ENCODE data around the gene B3GALT4. TPM values are rescaled to one million over a fixed set of nuclear protein-coding genes. Genes with fewer than 3 reads are reported as not detected.
A peak's percentile ranks its signal among the peaks of the same experiment; 100 is the strongest.

Gene B3GALT4
- total RNA-seq, 1 experiment from 2014 or later = 1.9 TPM

GRCh38 chr6:33312361-33313104 is 35.6 kb downstream of the B3GALT4 start (continued):
- TF ChIP-seq, protein P1, sequence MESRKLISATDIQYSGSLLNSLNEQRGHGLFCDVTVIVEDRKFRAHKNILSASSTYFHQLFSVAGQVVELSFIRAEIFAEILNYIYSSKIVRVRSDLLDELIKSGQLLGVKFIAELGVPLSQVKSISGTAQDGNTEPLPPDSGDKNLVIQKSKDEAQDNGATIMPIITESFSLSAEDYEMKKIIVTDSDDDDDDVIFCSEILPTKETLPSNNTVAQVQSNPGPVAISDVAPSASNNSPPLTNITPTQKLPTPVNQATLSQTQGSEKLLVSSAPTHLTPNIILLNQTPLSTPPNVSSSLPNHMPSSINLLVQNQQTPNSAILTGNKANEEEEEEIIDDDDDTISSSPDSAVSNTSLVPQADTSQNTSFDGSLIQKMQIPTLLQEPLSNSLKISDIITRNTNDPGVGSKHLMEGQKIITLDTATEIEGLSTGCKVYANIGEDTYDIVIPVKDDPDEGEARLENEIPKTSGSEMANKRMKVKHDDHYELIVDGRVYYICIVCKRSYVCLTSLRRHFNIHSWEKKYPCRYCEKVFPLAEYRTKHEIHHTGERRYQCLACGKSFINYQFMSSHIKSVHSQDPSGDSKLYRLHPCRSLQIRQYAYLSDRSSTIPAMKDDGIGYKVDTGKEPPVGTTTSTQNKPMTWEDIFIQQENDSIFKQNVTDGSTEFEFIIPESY (IDR thresholded peaks at IDR 0.05; ENCODE audit: extremely low read depth, insufficient replicate concordance, low read length) = no peak
- no peak for TF ChIP-seq FOSL1 (IDR thresholded peaks at IDR 0.05; ENCODE audit: low read depth)

GRCh38 chr6:33313105-33313708 is 36.3 kb downstream of the B3GALT4 start:
- BruUV-seq (replicated peaks) = TSS peak; percentile 66

More at GRCh38 chr6:33313105-33313708, 36.3 kb downstream of the B3GALT4 start:
- ChIA-PET RAD21 (ENCODE audit: low non-redundant PET in 1 of 2, low total read pairs in 2 of 2, uncharacterized antibody in 2 of 2, unreplicated experiment in 2 of 2) (no interaction called here), CTCF (interaction anchor here (1.0 kb wide), 1 partner anchor 14 kb away, joined by 3 read pairs; the partner anchor contains the start of gene RGL2), POLR2A (no interaction called here)
- intact Hi-C loops (cut with micrococcal nuclease) = no loop called here
- Histone ChIP-seq H3K9me2 (ENCODE audit: insufficient read depth) (no peaks in the 10 kb centered on the region), H3K4me3 (replicated peaks in 1 of 2; ENCODE audit: low read depth in 1 of 2, low read length in 2 of 2) (peak overlapping the region; percentile 78 to 91), H4K20me1 (ENCODE audit: insufficient read depth) (no peaks in the 10 kb centered on the region), H3K27ac (ENCODE audit: low read depth, low read length) (peak overlapping the region; percentile 89), H3K9ac (ENCODE audit: low read length) (peak overlapping the region; percentile 92), H3K36me3 (ENCODE audit: control insufficient read depth in 1 of 2, insufficient read depth in 2 of 2, low read length in 2 of 2) (peaks cover 0 to 3% of the 10 kb centered on the region in 2 experiments; a peak in 1 of 4 replicates), H3K27me3 (ENCODE audit: insufficient read depth, low read length) (no peaks in the 10 kb centered on the region), H2AFZ (ENCODE audit: low read depth, low read length, poor library complexity, severe bottlenecking) (no peak overlapping the region), H3K79me2 (ENCODE audit: insufficient read depth, low read length) (peaks cover 28% of the 10 kb centered on the region), H3K4me2 (ENCODE audit: low read length) (peak overlapping the region; percentile 95), H3K9me3 (ENCODE audit: control insufficient read depth in 1 of 2, insufficient read depth in 1 of 2, low read depth in 1 of 2, low read length in 2 of 2) (no peaks in the 10 kb centered on the region), H3K4me1 (ENCODE audit: control insufficient read depth in 1 of 2, insufficient read depth in 2 of 2, low read length in 2 of 2) (peaks cover 27 to 38% of the 10 kb centered on the region in 2 experiments)
- peak; percentile 3; the same call in 1 of the 2 replicates for ATAC-seq
- TF ChIP-seq, protein P2, sequence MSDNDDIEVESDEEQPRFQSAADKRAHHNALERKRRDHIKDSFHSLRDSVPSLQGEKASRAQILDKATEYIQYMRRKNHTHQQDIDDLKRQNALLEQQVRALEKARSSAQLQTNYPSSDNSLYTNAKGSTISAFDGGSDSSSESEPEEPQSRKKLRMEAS (IDR thresholded peaks at IDR 0.05) = no peak
- TF ChIP-seq SIN3A (IDR thresholded peaks at IDR 0.05; ENCODE audit: low read depth) (no peak), POLR2A (IDR thresholded peaks at IDR 0.05; ENCODE audit: borderline replicate concordance, extremely low read depth, insufficient read depth, insufficient read length) (no peak), FOSL1 (IDR thresholded peaks at IDR 0.05; ENCODE audit: low read depth) (no peak), YY1 (IDR thresholded peaks at IDR 0.05; ENCODE audit: extremely low read depth, insufficient replicate concordance, low read depth, low read length) (no peak), TCF7L2 (IDR thresholded peaks at IDR 0.05; ENCODE audit: borderline replicate concordance, extremely low read depth, insufficient read depth, insufficient read length) (no peak), CEBPB (IDR thresholded peaks at IDR 0.05; ENCODE audit: low read depth) (no peak), SP1 (IDR thresholded peaks at IDR 0.05; ENCODE audit: low read depth) (no peak), RAD21 (IDR thresholded peaks at IDR 0.05; ENCODE audit: low read depth) (no peak), EGR1 (IDR thresholded peaks at IDR 0.05; ENCODE audit: low read depth) (no peak)
- DNase-seq (ENCODE audit: low read depth, low spot score) = no peak

All from HCT116 (cell line).